ENCODE measurements around the gene SVIP. TPM values are rescaled to one million over a fixed set of nuclear protein-coding genes. Genes with fewer than 3 reads are reported as not detected.

SVIP gene
- total RNA-seq, 1 donor from 2014 or later, result 26.7 TPM

- Histone ChIP-seq H3K36me3 (peaks cover 12% of the 10 kb centered on the region), H3K4me3 (peak overlapping the region; percentile 90), H3K27me3 (ENCODE audit: low read depth) (no peaks in the 10 kb centered on the region), H3K4me1 (peaks cover 25% of the 10 kb centered on the region), H3K27ac (replicated peaks) (no peak overlapping the region), H3K9me3 (replicated peaks) (no peaks in the 10 kb centered on the region)
- no peak for DNase-seq
- no peak for TF ChIP-seq CTCF (IDR thresholded peaks at IDR 0.05; ENCODE audit: borderline replicate concordance)
- intact Hi-C loops (cut with micrococcal nuclease), result no loop called here
Measured at GRCh38 chr11:22830082-22830414, 447 bp upstream of the SVIP start.

DNA sequence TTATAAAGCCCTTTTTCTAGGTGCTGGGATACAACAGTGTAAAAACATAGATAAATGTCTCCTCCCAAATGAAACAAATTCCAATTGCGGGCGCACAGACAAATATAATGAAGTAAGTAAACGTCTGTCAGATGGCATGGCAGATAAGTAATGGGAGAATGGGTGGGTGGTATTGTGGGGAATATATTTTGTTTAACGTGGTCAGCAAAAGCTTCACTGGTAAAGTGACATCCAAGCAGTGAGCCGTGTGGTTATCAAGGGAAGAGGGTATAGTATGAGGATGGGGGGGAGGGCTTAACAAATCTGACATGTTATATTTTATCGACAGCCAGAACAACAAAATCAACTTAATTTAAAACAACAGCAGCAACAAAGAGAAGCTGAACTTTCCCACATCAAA is 1.2 kb downstream of the SVIP start:
- intact Hi-C loops (cut with micrococcal nuclease), result no loop called here

GRCh38 chr11:22822203-22822602 is 7.4 kb downstream of the SVIP start:
- Histone ChIP-seq H3K4me1 (no peaks in the 10 kb centered on the region), H3K9me3 (replicated peaks) (no peaks in the 10 kb centered on the region), H3K27ac (replicated peaks) (no peak overlapping the region), H3K36me3 (peaks cover 72% of the 10 kb centered on the region), H3K4me3 (no peak overlapping the region), H3K27me3 (ENCODE audit: low read depth) (no peaks in the 10 kb centered on the region)
- TF ChIP-seq CTCF (IDR thresholded peaks at IDR 0.05; ENCODE audit: borderline replicate concordance), result no peak
- no peak for DNase-seq
- intact Hi-C loops (cut with micrococcal nuclease), result no loop called here

More for the DNA sequence above, 1.2 kb downstream of the SVIP start:
- DNase-seq, result no peak
- no peaks in the 10 kb centered on the region for H3K27me3 ChIP-seq (ENCODE audit: low read depth)
- no peaks in the 10 kb centered on the region for H3K9me3 ChIP-seq (replicated peaks)
- H3K36me3 ChIP-seq, result peaks cover 20% of the 10 kb centered on the region
- peak overlapping the region; percentile 90 for H3K4me3 ChIP-seq
- H3K4me1 ChIP-seq, result peaks cover 25% of the 10 kb centered on the region
- no peak for TF ChIP-seq CTCF (IDR thresholded peaks at IDR 0.05; ENCODE audit: borderline replicate concordance)
- no peak overlapping the region for H3K27ac ChIP-seq (replicated peaks)

GRCh38 chr11:22809893-22810292 is 19.7 kb downstream of the SVIP start:
- DNase-seq, result no peak
- no peak for TF ChIP-seq CTCF (IDR thresholded peaks at IDR 0.05; ENCODE audit: borderline replicate concordance)
- peaks cover 6% of the 10 kb centered on the region for H3K36me3 ChIP-seq
- H3K27ac ChIP-seq (replicated peaks), result no peak overlapping the region
- no peak overlapping the region for H3K4me3 ChIP-seq
- H3K9me3 ChIP-seq (replicated peaks), result no peaks in the 10 kb centered on the region
- H3K27me3 ChIP-seq (ENCODE audit: low read depth), result no peaks in the 10 kb centered on the region
- intact Hi-C loops (cut with micrococcal nuclease), result no loop called here
- H3K4me1 ChIP-seq, result peaks cover 32% of the 10 kb centered on the region

- intact Hi-C loops (cut with micrococcal nuclease), result no loop called here
- Histone ChIP-seq H3K27me3 (ENCODE audit: low read depth) (no peaks in the 10 kb centered on the region), H3K9me3 (replicated peaks) (no peaks in the 10 kb centered on the region), H3K36me3 (peaks cover 3% of the 10 kb centered on the region), H3K4me1 (peaks cover 32% of the 10 kb centered on the region), H3K4me3 (no peak overlapping the region), H3K27ac (replicated peaks) (peak overlapping the region; percentile 60)
- no peak for DNase-seq
- no peak for TF ChIP-seq CTCF (IDR thresholded peaks at IDR 0.05; ENCODE audit: borderline replicate concordance)
Measured at GRCh38 chr11:22808571-22809197, 20.9 kb downstream of the SVIP start.

All from left ventricle myocardium inferior (tissue), 1 donor.